H1 (cell line): ENCODE measurements around the gene BCO2.

Experiments used
- BCL11A ChIP-seq, 2 experiments: IDR thresholded peaks; one replicate each; pipeline ENCODE4 v1.6.1; 2011; ENCODE audit warnings: low read depth in 2 of 2, low read length in 2 of 2, mild to moderate bottlenecking in 2 of 2
- CTCF ChIP-seq, 3 experiments: IDR thresholded peaks; 1 replicate in 2 of 3; 2 replicates in 1 of 3; pipeline versions ENCODE4 v1.5.1 to v1.6.1; 2011; ENCODE audit warnings: low read length in 3 of 3, mild to moderate bottlenecking in 3 of 3, inconsistent platforms in 2 of 3, low read depth in 1 of 3, moderate library complexity in 1 of 3; ENCODE audit not compliant: insufficient read depth in 1 of 3; ENCODE audit errors: control extremely low read depth in 1 of 3
- HDAC2 ChIP-seq, 2 experiments: fragments of 300-600 bp in 1 of 2; sonication (generic) in 1 of 2; IDR thresholded peaks; 2 replicates each; pipeline ENCODE4 v1.6.1; 2011 to 2012; ENCODE audit warnings: low read depth in 2 of 2, low read length in 2 of 2, mild to moderate bottlenecking in 2 of 2, moderate library complexity in 2 of 2, borderline replicate concordance in 1 of 2, inconsistent platforms in 1 of 2
- POLR2A ChIP-seq, 2 experiments: IDR thresholded peaks; 1 replicate in 1 of 2; 2 replicates in 1 of 2; pipeline ENCODE4 v1.6.1; 2011; ENCODE audit warnings: low read depth in 2 of 2, low read length in 2 of 2, mild to moderate bottlenecking in 2 of 2; ENCODE audit errors: control extremely low read depth in 1 of 2
- SIN3A ChIP-seq, 2 experiments: IDR thresholded peaks in 1 of 2; conservative IDR thresholded peaks in 1 of 2; 2 replicates each; pipeline ENCODE4 v1.6.1; 2011 to 2012; ENCODE audit warnings: low read length in 2 of 2, improper control_type of control experiment in 1 of 2, low read depth in 1 of 2, mild to moderate bottlenecking in 1 of 2

DNA sequence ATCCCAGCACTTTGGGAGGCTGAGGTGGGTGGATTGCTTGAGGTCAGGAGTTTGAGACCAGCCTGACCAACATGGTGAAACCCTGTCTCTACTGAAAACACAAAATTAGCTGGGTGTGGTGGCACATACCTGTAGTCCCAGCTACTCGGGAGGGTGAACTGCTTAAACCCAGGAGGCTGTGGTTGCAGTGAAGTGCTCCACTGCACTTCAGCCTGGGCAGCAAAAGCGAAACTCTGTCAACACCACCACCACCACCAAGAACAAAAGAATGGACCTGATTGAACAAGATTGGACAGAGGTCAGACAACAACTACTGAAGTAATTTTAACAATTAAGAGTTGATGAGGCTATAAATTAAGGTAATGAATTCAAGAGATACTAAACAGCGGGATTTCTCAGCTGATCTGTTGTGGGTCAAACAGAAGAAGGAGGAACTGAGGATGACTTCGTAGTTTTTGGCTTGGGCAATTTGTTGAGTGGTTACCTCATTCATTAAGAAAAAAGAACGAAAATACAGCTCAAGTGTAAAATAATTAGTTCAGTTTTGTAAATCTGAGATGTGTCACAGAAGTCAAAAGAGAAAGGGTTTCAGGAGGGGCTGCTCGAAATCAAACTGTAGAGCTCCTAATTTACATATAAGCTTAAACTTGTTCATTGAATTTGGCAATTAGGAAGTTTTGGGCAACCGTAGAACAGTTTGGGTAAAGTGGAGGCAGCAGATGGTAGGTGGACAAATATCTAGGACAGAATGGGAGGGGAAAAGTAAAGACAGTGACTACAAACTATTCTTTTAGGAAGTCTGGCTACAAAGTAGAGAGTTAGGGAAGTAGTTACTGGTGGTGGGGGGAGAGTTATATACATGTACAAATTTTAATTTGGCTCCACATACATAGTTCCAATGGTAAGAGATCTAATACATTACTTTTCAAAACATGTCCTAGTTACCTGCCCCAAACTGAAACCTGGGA is 15.9 kb upstream of the BCO2 start:
- TF ChIP-seq HDAC2 (IDR thresholded peaks at IDR 0.05; ENCODE audit: borderline replicate concordance in 1 of 2, low read depth in 2 of 2, low read length in 2 of 2) (no peak), CTCF (IDR thresholded peaks at IDR 0.05; ENCODE audit: control extremely low read depth in 1 of 3, insufficient read depth in 1 of 3, low read depth in 1 of 3, low read length in 3 of 3) (no peak), SIN3A (conservative IDR thresholded peaks at IDR 0.05 in 1 of 2, IDR thresholded peaks at IDR 0.05 in 1 of 2; ENCODE audit: low read depth in 1 of 2, low read length in 2 of 2) (no peak), POLR2A (IDR thresholded peaks at IDR 0.05; ENCODE audit: control extremely low read depth in 1 of 2, low read depth in 2 of 2, low read length in 2 of 2) (no peak), BCL11A (IDR thresholded peaks at IDR 0.05; ENCODE audit: low read depth in 2 of 2, low read length in 2 of 2) (no peak)
